Measurements from ENCODE around the gene ISLR2.

ISLR2 gene

GRCh38 chr15:74175271-74176191 is 45.1 kb downstream of the ISLR2 start:
- no peak for DNase-seq

GRCh38 chr15:74176262-74177214 is 46.2 kb downstream of the ISLR2 start:
- DNase-seq: no peak

GRCh38 chr15:74178326-74179100 is 48.1 kb downstream of the ISLR2 start:
- no peak for DNase-seq

GRCh38 chr15:74179101-74179841 is 48.9 kb downstream of the ISLR2 start:
- DNase-seq: peak in 3 of 56 donors; percentile 10 to 33 (median 22)

GRCh38 chr15:74179983-74180880 is 49.8 kb downstream of the ISLR2 start:
- DNase-seq: no peak

GRCh38 chr15:74180881-74181602 is 50.7 kb downstream of the ISLR2 start:
- no peak for DNase-seq

GRCh38 chr15:74182131-74182530 is 51.7 kb downstream of the ISLR2 start:
- DNase-seq: no peak

GRCh38 chr15:74184582-74185091 is 54.3 kb downstream of the ISLR2 start:
- no peak for DNase-seq

- DNase-seq: no peak
These were observed 55.4 kb downstream of the ISLR2 start for GRCh38 chr15:74185710-74186348.

All from amygdala (tissue), 56 donors.